Immature natural killer cell (primary cell): ENCODE measurements around the gene CFD. TPM values are rescaled to one million over a fixed set of nuclear protein-coding genes. Genes with fewer than 3 reads are reported as not detected.
"Not testable (repeated sequence)": the region's sequence is repeated elsewhere in the genome, so short reads cannot be mapped to it uniquely, and the experiment has no call there.

Source experiments
- DNase-seq, 3 donors: peaks; one replicate each; pipeline ENCODE4 v3.0.0; 2022; ENCODE audit warnings: mixed read lengths in 1 of 3
- H3K27ac Mint-ChIP-seq, 6 donors: one replicate each; pipeline ENCODE4 v1.8.0; 2020; ENCODE audit warnings: mixed read lengths in 6 of 6, mild to moderate bottlenecking in 5 of 6, inconsistent platforms in 4 of 6, moderate library complexity in 3 of 6
- H3K27me3 Mint-ChIP-seq, 3 donors: one replicate each; pipeline ENCODE4 v1.8.0; 2020 to 2021; ENCODE audit warnings: low read depth in 3 of 3, mild to moderate bottlenecking in 3 of 3, mixed read lengths in 3 of 3, moderate library complexity in 3 of 3, inconsistent platforms in 1 of 3
- H3K36me3 Mint-ChIP-seq, 3 donors: one replicate each; pipeline ENCODE4 v1.8.0; 2020; ENCODE audit warnings: mixed read lengths in 3 of 3, inconsistent platforms in 2 of 3, mild to moderate bottlenecking in 2 of 3
- H3K4me1 Mint-ChIP-seq, 2 donors: one replicate each; pipeline ENCODE4 v1.8.0; 2020; ENCODE audit warnings: inconsistent platforms in 2 of 2, mild to moderate bottlenecking in 2 of 2, mixed read lengths in 2 of 2, moderate library complexity in 1 of 2
- H3K4me3 Mint-ChIP-seq, 5 donors: one replicate each; pipeline ENCODE4 v1.8.0; 2020; ENCODE audit warnings: mild to moderate bottlenecking in 5 of 5, mixed read lengths in 5 of 5, inconsistent platforms in 3 of 5, moderate library complexity in 3 of 5
- H3K9me3 Mint-ChIP-seq, 6 donors: one replicate each; pipeline ENCODE4 v1.8.0; 2020; ENCODE audit warnings: mild to moderate bottlenecking in 6 of 6, mixed read lengths in 6 of 6, inconsistent platforms in 4 of 6, moderate library complexity in 3 of 6
- polyA plus RNA-seq, 3 donors: library from polyadenylated mRNA; unstranded; fragments of 300-500 nt; fragmentation: Illumina TruSeq; gene quantifications; one replicate each; pipeline ENCODE4 v1.2.3, GENCODE V29; 2021

CFD gene
- polyA plus RNA-seq, 3 donors from 2014 or later: 1.5 to 4.1 (median 3.6) TPM

DNA sequence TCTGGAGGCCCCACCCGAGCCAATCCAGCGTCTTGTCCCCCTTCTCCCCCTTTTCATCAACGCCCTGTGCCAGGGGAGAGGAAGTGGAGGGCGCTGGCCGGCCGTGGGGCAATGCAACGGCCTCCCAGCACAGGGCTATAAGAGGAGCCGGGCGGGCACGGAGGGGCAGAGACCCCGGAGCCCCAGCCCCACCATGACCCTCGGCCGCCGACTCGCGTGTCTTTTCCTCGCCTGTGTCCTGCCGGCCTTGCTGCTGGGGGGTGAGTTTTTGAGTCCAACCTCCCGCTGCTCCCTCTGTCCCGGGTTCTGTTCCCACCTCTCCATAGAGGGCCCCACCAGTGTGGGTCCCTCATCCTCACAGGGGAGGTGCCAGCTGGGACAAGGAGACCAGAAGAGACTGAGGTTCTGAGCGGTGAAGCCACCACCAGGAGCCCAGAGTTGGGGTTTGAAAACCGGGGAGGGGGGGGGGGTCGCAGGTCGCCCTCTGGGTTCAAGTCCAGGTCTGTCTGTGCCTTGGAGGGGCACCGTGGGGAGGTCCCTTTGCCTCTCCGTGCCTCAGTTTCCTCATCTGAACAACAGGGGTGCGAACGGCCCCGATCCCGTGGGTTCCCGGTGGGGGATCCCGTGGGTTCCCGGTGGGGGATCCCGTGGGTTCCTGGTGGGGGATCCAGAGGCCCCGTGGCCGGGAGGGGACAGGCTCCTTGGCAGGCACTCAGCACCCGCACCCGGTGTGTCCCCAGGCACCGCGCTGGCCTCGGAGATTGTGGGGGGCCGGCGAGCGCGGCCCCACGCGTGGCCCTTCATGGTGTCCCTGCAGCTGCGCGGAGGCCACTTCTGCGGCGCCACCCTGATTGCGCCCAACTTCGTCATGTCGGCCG lies 7.1 kb upstream of the CFD start, which contains the start of gene ELANE:
Gene ELANE (plus strand): TSS at position 168 of the 878 bp plus-strand sequence. CDS start 26 bp downstream, at position 194.
- Mint-ChIP-seq H3K4me1 (no peaks in the 10 kb centered on the region), H3K9me3 (no peaks in the 10 kb centered on the region), H3K4me3 (no peak within 1 kb of the TSS), H3K27me3 (peaks cover 2 to 6% (median 4%) of the 10 kb centered on the region in 3 donors), H3K36me3 (no peaks in the 10 kb centered on the region), H3K27ac (no peak within 1 kb of the TSS)
- DNase-seq: no peak

DNA sequence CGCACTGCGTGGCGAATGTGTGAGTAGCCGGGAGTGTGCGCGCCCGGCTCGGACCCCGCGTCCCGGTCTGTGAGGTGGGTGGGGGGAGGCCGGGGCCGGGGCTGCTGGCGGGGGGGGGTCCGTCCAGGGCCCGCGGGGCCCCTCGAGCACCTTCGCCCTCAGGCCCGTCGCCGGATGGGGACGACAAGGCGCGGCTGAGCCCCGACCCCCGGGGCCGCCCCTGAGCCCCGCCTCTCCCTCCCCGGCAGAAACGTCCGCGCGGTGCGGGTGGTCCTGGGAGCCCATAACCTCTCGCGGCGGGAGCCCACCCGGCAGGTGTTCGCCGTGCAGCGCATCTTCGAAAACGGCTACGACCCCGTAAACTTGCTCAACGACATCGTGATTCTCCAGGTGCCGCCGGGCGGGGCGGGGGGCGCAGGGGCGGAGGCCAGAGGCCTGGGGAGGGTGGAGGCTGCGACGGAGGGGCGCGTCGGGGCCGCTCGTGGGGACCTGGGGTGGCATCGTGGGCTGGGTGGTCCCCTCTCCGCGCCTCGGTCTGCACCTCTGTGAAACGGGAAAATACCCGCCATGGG lies 6.4 kb upstream of the CFD start:
- Mint-ChIP-seq H3K4me1 (no peaks in the 10 kb centered on the region), H3K27ac (no peak overlapping the region), H3K9me3 (no peaks in the 10 kb centered on the region), H3K27me3 (peaks cover 2 to 6% (median 4%) of the 10 kb centered on the region in 3 donors), H3K36me3 (no peaks in the 10 kb centered on the region), H3K4me3 (no peak overlapping the region)
- no peak for DNase-seq

DNA sequence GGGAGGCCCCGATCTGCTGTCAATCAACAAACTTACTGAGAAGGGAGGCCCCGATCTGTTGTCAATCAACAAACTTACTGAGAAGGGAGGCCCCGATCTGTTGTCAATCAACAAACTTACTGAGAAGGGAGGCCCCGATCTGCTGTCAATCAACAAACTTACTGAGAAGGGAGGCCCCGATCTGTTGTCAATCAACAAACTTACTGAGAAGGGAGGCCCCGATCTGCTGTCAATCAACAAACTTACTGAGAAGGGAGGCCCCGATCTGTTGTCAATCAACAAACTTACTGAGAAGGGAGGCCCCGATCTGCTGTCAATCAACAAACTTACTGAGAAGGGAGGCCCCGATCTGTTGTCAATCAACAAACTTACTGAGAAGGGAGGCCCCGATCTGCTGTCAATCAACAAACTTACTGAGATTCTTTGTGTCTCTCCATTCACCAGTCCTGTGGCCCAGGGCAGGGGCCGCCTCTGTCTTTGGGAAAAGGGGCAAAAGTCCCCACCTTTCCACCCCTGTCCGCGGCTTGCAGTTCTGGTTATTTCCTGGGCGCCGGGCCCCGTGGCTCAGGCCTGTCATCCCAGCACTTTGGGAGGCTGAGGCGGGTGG lies 5.7 kb upstream of the CFD start:
- H3K36me3 Mint-ChIP-seq, H3K9me3 Mint-ChIP-seq, H3K4me3 Mint-ChIP-seq, H3K4me1 Mint-ChIP-seq, H3K27ac Mint-ChIP-seq, H3K27me3 Mint-ChIP-seq, DNase-seq: not testable (repeated sequence)

DNA sequence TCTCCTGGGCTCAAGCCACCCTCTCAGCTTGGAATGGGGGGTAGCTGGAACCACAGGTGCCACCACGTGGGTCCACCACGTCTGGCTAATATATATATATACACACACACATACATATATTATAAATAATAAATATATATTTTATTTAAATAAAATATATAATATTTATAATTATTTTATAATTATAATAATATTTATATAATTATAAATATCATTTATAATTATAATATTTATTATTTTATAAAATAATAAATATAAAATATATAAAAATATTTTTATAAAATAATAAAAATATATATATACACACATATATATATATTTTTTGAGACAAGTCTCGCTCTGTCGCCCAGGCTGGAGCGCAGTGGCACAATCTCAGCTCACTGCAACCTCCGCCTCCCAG lies 4.9 kb upstream of the CFD start:
- H3K4me3 Mint-ChIP-seq: no peak overlapping the region
- no peaks in the 10 kb centered on the region for H3K9me3 Mint-ChIP-seq
- H3K27me3 Mint-ChIP-seq: peaks cover 3 to 6% (median 4%) of the 10 kb centered on the region in 3 donors
- no peaks in the 10 kb centered on the region for H3K36me3 Mint-ChIP-seq
- no peak for DNase-seq
- peaks cover 0 to 2% of the 10 kb centered on the region in 2 donors for H3K4me1 Mint-ChIP-seq
- no peak overlapping the region for H3K27ac Mint-ChIP-seq

GRCh38 chr19:855142-855541 lies 4.3 kb upstream of the CFD start:
- Mint-ChIP-seq H3K27me3 (peaks cover 2 to 4% (median 3%) of the 10 kb centered on the region in 3 donors), H3K36me3 (no peaks in the 10 kb centered on the region), H3K27ac (no peak overlapping the region), H3K4me3 (no peak overlapping the region), H3K4me1 (peaks cover 0 to 2% of the 10 kb centered on the region in 2 donors), H3K9me3 (no peaks in the 10 kb centered on the region)
- DNase-seq: no peak

DNA sequence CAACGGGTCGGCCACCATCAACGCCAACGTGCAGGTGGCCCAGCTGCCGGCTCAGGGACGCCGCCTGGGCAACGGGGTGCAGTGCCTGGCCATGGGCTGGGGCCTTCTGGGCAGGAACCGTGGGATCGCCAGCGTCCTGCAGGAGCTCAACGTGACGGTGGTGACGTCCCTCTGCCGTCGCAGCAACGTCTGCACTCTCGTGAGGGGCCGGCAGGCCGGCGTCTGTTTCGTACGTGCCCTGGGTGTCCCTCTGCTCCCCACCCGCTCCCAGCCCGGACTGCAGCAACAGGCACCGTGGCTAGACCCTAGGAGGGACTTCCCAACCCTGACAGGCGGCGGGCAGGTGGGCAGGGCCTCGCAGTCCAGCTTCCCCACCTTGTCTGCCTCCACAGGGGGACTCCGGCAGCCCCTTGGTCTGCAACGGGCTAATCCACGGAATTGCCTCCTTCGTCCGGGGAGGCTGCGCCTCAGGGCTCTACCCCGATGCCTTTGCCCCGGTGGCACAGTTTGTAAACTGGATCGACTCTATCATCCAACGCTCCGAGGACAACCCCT lies 3.8 kb upstream of the CFD start:
- Mint-ChIP-seq H3K9me3 (no peaks in the 10 kb centered on the region), H3K4me3 (no peak overlapping the region), H3K4me1 (peaks cover 0 to 2% of the 10 kb centered on the region in 2 donors), H3K27me3 (peaks cover 2 to 4% (median 3%) of the 10 kb centered on the region in 3 donors), H3K36me3 (no peaks in the 10 kb centered on the region), H3K27ac (no peak overlapping the region)
- no peak for DNase-seq

GRCh38 chr19:858284-858683 lies 1.2 kb upstream of the CFD start:
- Mint-ChIP-seq H3K9me3 (no peaks in the 10 kb centered on the region), H3K4me3 (no peak overlapping the region), H3K27ac (no peak overlapping the region), H3K27me3 (peaks cover 3 to 13% (median 5%) of the 10 kb centered on the region in 3 donors), H3K4me1 (peaks cover 12% of the 10 kb centered on the region in 2 donors), H3K36me3 (no peaks in the 10 kb centered on the region)
- DNase-seq: no peak

- H3K27me3 Mint-ChIP-seq: peaks cover 5 to 19% (median 9%) of the 10 kb centered on the region in 3 donors
- H3K9me3 Mint-ChIP-seq: no peaks in the 10 kb centered on the region
- no peak for DNase-seq
- H3K4me3 Mint-ChIP-seq: no peak overlapping the region
- H3K36me3 Mint-ChIP-seq: no peaks in the 10 kb centered on the region
- peaks cover 19% of the 10 kb centered on the region in 2 donors for H3K4me1 Mint-ChIP-seq
- H3K27ac Mint-ChIP-seq: no peak overlapping the region
These were observed 1.8 kb downstream of the CFD start for GRCh38 chr19:861141-861755.

DNA sequence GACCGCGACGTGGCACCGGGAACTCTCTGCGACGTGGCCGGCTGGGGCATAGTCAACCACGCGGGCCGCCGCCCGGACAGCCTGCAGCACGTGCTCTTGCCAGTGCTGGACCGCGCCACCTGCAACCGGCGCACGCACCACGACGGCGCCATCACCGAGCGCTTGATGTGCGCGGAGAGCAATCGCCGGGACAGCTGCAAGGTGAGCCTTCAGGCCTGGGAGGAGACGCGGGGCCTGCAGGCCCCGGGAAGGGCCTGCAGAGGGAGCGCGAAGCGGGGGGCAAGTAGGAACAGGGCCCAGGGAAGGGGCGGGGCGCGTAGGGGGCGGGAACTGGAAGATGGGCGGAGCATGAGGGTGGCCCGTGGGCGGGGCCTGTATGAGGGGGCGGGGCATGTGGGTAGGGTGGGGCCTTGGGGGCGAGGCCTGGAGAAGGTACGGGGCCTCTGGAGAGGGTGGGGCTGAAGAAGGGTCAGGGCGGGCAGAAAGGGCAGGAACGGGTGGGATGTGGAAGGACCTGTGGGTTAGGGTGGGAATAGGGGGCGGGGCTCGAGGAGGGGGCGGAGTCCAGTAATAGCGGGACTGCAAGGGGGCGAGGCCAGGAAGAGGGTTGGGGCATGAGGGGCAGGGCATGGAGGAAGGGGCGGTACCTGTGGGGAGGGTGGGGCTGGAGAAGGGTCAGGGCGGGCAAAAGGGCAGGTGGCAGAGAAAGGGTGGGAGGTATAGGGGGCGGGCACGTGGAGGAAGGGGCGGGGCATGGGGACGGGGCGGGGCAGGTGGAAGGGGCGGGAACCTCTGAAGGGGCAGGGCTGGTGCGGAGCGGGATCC lies 2.5 kb downstream of the CFD start:
- peak overlapping the region; percentile 80 to 89 (median 82) for H3K4me3 Mint-ChIP-seq
- no peaks in the 10 kb centered on the region for H3K36me3 Mint-ChIP-seq
- H3K9me3 Mint-ChIP-seq: no peaks in the 10 kb centered on the region
- DNase-seq: peak; percentile 56 to 67 (median 61)
- H3K27me3 Mint-ChIP-seq: peaks cover 5 to 19% (median 7%) of the 10 kb centered on the region in 3 donors
- H3K4me1 Mint-ChIP-seq: peaks cover 19% of the 10 kb centered on the region in 2 donors
- H3K27ac Mint-ChIP-seq: peak overlapping the region in 1 of 6 donors; percentile 79

DNA sequence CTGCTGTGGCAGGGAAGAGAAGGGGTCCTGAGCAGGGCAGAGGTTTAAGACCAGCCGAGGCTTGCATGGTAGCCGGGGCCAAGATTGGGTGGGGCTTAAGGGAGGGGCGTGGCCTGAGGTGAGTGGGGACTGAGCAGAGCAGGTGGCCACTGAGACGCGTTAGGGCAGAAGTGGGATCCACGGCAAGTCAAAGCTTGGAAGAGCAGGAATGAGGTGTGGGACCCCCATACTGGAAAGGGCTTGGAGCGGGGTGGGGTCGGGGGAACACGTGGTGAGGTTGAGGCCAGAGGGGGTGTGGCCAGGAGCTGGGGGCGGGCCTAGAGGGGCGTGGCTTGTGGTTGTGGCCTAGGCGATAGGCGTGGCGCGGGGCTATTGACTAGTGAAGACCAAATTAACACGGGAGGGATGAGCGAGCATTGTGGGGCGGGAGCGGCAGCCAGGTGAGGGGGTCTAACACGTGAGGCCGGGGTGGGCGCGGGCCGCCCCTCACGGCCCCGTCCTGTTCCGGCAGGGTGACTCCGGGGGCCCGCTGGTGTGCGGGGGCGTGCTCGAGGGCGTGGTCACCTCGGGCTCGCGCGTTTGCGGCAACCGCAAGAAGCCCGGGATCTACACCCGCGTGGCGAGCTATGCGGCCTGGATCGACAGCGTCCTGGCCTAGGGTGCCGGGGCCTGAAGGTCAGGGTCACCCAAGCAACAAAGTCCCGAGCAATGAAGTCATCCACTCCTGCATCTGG lies 3.3 kb downstream of the CFD start:
- Mint-ChIP-seq H3K27me3 (peaks cover 5 to 19% (median 7%) of the 10 kb centered on the region in 3 donors), H3K36me3 (peaks cover 4% of the 10 kb centered on the region in 3 donors), H3K27ac (peak overlapping the region in 5 of 6 donors; percentile 12 to 79 (median 63)), H3K9me3 (no peaks in the 10 kb centered on the region), H3K4me1 (peaks cover 19% of the 10 kb centered on the region in 2 donors), H3K4me3 (peak overlapping the region; percentile 80 to 89 (median 82))
- peak; percentile 74 to 83 (median 79) for DNase-seq

DNA sequence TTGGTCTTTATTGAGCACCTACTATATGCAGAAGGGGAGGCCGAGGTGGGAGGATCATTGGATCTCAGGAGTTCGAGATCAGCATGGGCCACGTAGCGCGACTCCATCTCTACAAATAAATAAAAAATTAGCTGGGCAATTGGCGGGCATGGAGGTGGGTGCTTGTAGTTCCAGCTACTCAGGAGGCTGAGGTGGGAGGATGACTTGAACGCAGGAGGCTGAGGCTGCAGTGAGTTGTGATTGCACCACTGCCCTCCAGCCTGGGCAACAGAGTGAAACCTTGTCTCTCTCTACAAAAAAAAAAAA lies 3.8 kb downstream of the CFD start:
- no peak for DNase-seq
- peak overlapping the region; percentile 80 to 89 (median 82) for H3K4me3 Mint-ChIP-seq
- H3K4me1 Mint-ChIP-seq: peaks cover 19% of the 10 kb centered on the region in 2 donors
- peaks cover 4% of the 10 kb centered on the region in 3 donors for H3K36me3 Mint-ChIP-seq
- H3K9me3 Mint-ChIP-seq: no peaks in the 10 kb centered on the region
- peaks cover 5 to 19% (median 7%) of the 10 kb centered on the region in 3 donors for H3K27me3 Mint-ChIP-seq
- peak overlapping the region in 4 of 6 donors; percentile 23 to 48 (median 30) for H3K27ac Mint-ChIP-seq

DNA sequence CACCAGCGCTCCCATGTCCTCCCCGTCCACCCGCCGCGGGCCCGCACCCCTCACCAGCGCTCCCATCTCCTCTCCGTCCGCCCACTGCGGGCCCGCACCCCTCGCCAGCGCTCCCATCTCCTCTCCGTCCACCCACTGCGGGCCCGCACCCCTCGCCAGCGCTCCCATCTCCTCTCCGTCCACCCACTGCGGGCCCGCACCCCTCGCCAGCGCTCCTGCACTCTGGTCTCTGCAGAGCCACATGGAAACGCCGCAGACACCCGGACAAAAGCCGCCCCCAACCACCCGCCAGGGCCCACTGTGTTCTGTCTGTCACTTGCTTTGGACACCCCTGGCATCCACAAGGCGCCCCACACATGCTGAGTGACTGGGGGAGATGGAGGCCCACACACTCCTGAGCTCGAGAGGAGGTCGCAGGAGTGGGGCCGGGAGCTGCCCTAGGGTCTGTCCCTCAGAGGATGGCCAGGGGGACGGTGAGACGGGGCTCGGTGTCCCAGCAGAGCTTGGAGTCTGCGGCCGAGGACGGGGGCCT lies 7.4 kb downstream of the CFD start:
- H3K9me3 Mint-ChIP-seq: no peaks in the 10 kb centered on the region
- no peak overlapping the region for H3K27ac Mint-ChIP-seq
- H3K27me3 Mint-ChIP-seq: peaks cover 9 to 21% (median 10%) of the 10 kb centered on the region in 3 donors
- H3K4me3 Mint-ChIP-seq: no peak overlapping the region
- peaks cover 4% of the 10 kb centered on the region in 3 donors for H3K36me3 Mint-ChIP-seq
- DNase-seq: no peak
- peaks cover 15 to 19% of the 10 kb centered on the region in 2 donors for H3K4me1 Mint-ChIP-seq
